Endothelial cell of umbilical vein (primary cell): ENCODE measurements around the gene MVD. TPM values are rescaled to one million over a fixed set of nuclear protein-coding genes. Genes with fewer than 3 reads are reported as not detected.

Experiments
- BruUV-seq: library from RNA; stranded (reverse); fragments of 400-500 nt; replicated peaks from 2 replicates; lab custom pipeline; 2021; lab: Mats Ljungman, UMichigan
- CTCF ChIA-PET: fragments of 300-600, 350-600 bp; sonication (Branson Sonifier 250); formaldehyde crosslinking; loops from one replicate; lab custom pipeline; 2021; ENCODE audit warnings: antibody characterized with exemption, inconsistent platforms; lab: Charles Lee
- POLR2A ChIA-PET: fragments of 300-600, 350-600 bp; sonication (Branson Sonifier 250); formaldehyde crosslinking; loops from one replicate; lab custom pipeline; 2021; ENCODE audit warnings: antibody characterized with exemption, inconsistent platforms; lab: Charles Lee
- DNase-seq: peaks from one replicate; pipeline ENCODE4 v3.0.0-alpha.2; 2011; ENCODE audit warnings: low read depth, low spot score
- FAIRE-seq: peaks from 2 replicates; lab custom pipeline; 2011; peaks lifted over from hg19 to GRCh38; lab: Jason Lieb, UNC
- H2AFZ ChIP-seq: 2 replicates; pipeline ENCODE4 v1.6.0; 2012; ENCODE audit warnings: low read depth, low read length, control low read depth, inconsistent platforms
- H3K27ac ChIP-seq: 2 replicates; pipeline ENCODE4 v1.5.1; 2011; ENCODE audit warnings: low read depth, mild to moderate bottlenecking, control low read depth, low read length, moderate library complexity; ENCODE audit not compliant: insufficient read depth
- H3K27me3 ChIP-seq, 2 experiments: 2 replicates each; pipeline versions ENCODE4 v1.6.0 to v1.6.1; 2011; ENCODE audit warnings: low read length in 2 of 2, mixed read lengths in 1 of 2; ENCODE audit not compliant: control insufficient read depth in 2 of 2, insufficient read depth in 2 of 2
- H3K36me3 ChIP-seq, 2 experiments: 2 replicates in 1 of 2; 3 replicates in 1 of 2; pipeline ENCODE4 v1.5.1; 2011; ENCODE audit warnings: low read length in 2 of 2, mild to moderate bottlenecking in 1 of 2, moderate library complexity in 1 of 2; ENCODE audit not compliant: control insufficient read depth in 2 of 2, insufficient read depth in 2 of 2; ENCODE audit errors: extremely low read depth in 1 of 2
- H3K4me1 ChIP-seq: 3 replicates; pipeline ENCODE4 v1.5.1; 2011; ENCODE audit warnings: mild to moderate bottlenecking, low read length; ENCODE audit not compliant: control insufficient read depth, insufficient read depth; ENCODE audit errors: extremely low read depth
- H3K4me2 ChIP-seq: 2 replicates; pipeline ENCODE4 v1.6.1; 2011; ENCODE audit warnings: low read length, control low read depth, mixed read lengths; ENCODE audit not compliant: insufficient read depth
- H3K4me3 ChIP-seq, 3 experiments: fragments of 200-600 bp in 1 of 3; sonication (generic), shearing (Covaris generic) in 1 of 3; replicated peaks in 1 of 3; 2 replicates each; pipeline ENCODE4 v1.5.1; 2011 to 2016; ENCODE audit warnings: control low read depth in 3 of 3, low read length in 3 of 3, mild to moderate bottlenecking in 2 of 3, inconsistent platforms in 1 of 3, low read depth in 1 of 3, moderate library complexity in 1 of 3; ENCODE audit not compliant: insufficient read depth in 1 of 3
- H3K79me2 ChIP-seq: 2 replicates; pipeline ENCODE4 v1.6.0; 2012; ENCODE audit warnings: low read length, inconsistent platforms; ENCODE audit not compliant: control insufficient read depth, insufficient read depth
- H3K9ac ChIP-seq: replicated peaks from 2 replicates; pipeline ENCODE3; 2011; ENCODE audit warnings: low read length, control low read depth; ENCODE audit not compliant: insufficient read depth; ENCODE audit errors: extremely low read depth
- H3K9me1 ChIP-seq: replicated peaks from 3 replicates; pipeline ENCODE4 v1.6.0; 2011; ENCODE audit warnings: mild to moderate bottlenecking, low read length; ENCODE audit not compliant: control insufficient read depth, insufficient read depth; ENCODE audit errors: extremely low read depth
- H3K9me3 ChIP-seq: replicated peaks from 2 replicates; pipeline ENCODE4 v1.5.1; 2012; ENCODE audit warnings: low read length, inconsistent platforms; ENCODE audit not compliant: control insufficient read depth, insufficient read depth
- H4K20me1 ChIP-seq: replicated peaks from 2 replicates; pipeline ENCODE3; 2011; ENCODE audit warnings: mild to moderate bottlenecking, low read length; ENCODE audit not compliant: control insufficient read depth, insufficient read depth; ENCODE audit errors: extremely low read depth
- EZH2 ChIP-seq: IDR thresholded peaks from 2 replicates; pipeline ENCODE4 v1.6.1; 2012; ENCODE audit warnings: borderline replicate concordance, low read depth, mild to moderate bottlenecking, moderate library complexity, low read length, inconsistent platforms; ENCODE audit not compliant: severe bottlenecking
- FOS ChIP-seq: IDR thresholded peaks from 2 replicates; pipeline ENCODE4 v1.6.1; 2011; ENCODE audit warnings: mild to moderate bottlenecking, low read length, moderate library complexity, borderline replicate concordance; ENCODE audit not compliant: insufficient read depth
- GATA2 ChIP-seq: IDR thresholded peaks from 2 replicates; pipeline ENCODE4 v1.7.0; 2011; ENCODE audit warnings: low read depth, mild to moderate bottlenecking, moderate library complexity, mixed read lengths, low read length; ENCODE audit not compliant: insufficient read length, insufficient read depth
- JUN ChIP-seq: IDR thresholded peaks from 2 replicates; pipeline ENCODE4 v1.6.1; 2011; ENCODE audit warnings: borderline replicate concordance, low read depth; ENCODE audit not compliant: insufficient read length, insufficient read depth
- MAX ChIP-seq: IDR thresholded peaks from 2 replicates; pipeline ENCODE4 v1.6.1; 2011; ENCODE audit not compliant: insufficient read depth, insufficient read length
- MYC ChIP-seq: IDR thresholded peaks from one replicate; pipeline ENCODE4 v1.6.1; 2011; ENCODE audit warnings: mild to moderate bottlenecking, low read depth, low read length
- POLR2A ChIP-seq: IDR thresholded peaks from 2 replicates; pipeline ENCODE4 v1.6.1; 2012; ENCODE audit warnings: low read depth, mild to moderate bottlenecking, control low read depth, low read length
- POLR2AphosphoS5 ChIP-seq: IDR thresholded peaks from 2 replicates; pipeline ENCODE4 v1.6.1; 2012; ENCODE audit warnings: low read depth, mild to moderate bottlenecking, control low read depth, low read length, moderate library complexity; ENCODE audit not compliant: insufficient read depth
- dilution Hi-C: fragments of 300-500 bp; cut with MboI; formaldehyde crosslinking; loops from one replicate; pipeline ENCODE4 v1.15.0; 2019; ENCODE audit warnings: low sequenced_read_pairs; ENCODE audit not compliant: extremely low pct_ligation_motif_present
- intact Hi-C: fragments of 100-400 bp; cut with micrococcal nuclease; formaldehyde crosslinking; loops from one replicate; pipeline ENCODE4 v1.10.0; 2022
- polyA plus RNA-seq, 4 experiments: library from polyadenylated mRNA; depleted of rRNA in 3 of 4; stranded (reverse) in 3 of 4; unstranded in 1 of 4; fragments of >200 nt; gene quantifications; 2 replicates each; pipeline versions ENCODE4 v1.2.1 to v1.2.3, GENCODE V29; 2011 to 2012; ENCODE audit warnings: missing spikeins in 1 of 4
- total RNA-seq: library from RNA; stranded (reverse); gene quantifications from 2 replicates; pipeline ENCODE4 v1.2.3, GENCODE V29; 2021
- TF ChIP-seq, protein P1 (sequence below), 2 donors: IDR thresholded peaks; 1 replicate in 1 of 2; 2 replicates in 1 of 2; pipeline ENCODE4 v1.5.1; 2011; ENCODE audit warnings: low read length in 2 of 2, mild to moderate bottlenecking in 2 of 2, moderate library complexity in 2 of 2, control low read depth in 1 of 2, inconsistent platforms in 1 of 2, low read depth in 1 of 2; ENCODE audit not compliant: insufficient read depth in 1 of 2; ENCODE audit errors: extremely low read depth in 1 of 2

MVD gene
- total and polyA plus RNA-seq, 2 donors (not counting 3 experiments of a cell fraction or from before 2014, with no cell fraction given): 64.4 to 142 TPM

- no peak for TF ChIP-seq POLR2A
- no peak for TF ChIP-seq MYC
- no peak for TF ChIP-seq FOS
- no peak for TF ChIP-seq GATA2
- TF ChIP-seq MAX: no peak
- TF ChIP-seq EZH2: no peak
- TF ChIP-seq, protein P1, sequence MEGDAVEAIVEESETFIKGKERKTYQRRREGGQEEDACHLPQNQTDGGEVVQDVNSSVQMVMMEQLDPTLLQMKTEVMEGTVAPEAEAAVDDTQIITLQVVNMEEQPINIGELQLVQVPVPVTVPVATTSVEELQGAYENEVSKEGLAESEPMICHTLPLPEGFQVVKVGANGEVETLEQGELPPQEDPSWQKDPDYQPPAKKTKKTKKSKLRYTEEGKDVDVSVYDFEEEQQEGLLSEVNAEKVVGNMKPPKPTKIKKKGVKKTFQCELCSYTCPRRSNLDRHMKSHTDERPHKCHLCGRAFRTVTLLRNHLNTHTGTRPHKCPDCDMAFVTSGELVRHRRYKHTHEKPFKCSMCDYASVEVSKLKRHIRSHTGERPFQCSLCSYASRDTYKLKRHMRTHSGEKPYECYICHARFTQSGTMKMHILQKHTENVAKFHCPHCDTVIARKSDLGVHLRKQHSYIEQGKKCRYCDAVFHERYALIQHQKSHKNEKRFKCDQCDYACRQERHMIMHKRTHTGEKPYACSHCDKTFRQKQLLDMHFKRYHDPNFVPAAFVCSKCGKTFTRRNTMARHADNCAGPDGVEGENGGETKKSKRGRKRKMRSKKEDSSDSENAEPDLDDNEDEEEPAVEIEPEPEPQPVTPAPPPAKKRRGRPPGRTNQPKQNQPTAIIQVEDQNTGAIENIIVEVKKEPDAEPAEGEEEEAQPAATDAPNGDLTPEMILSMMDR (IDR thresholded peaks at IDR 0.05; ENCODE audit: extremely low read depth in 1 of 2, insufficient read depth in 1 of 2, low read depth in 1 of 2, low read length in 2 of 2): no peak
- TF ChIP-seq POLR2AphosphoS5: no peak
- no peak for TF ChIP-seq JUN
- intact Hi-C loops: loop anchor here (2.0 kb wide), 1 partner anchor 27 kb away; the partner anchor contains the start of gene MVD
- H2AFZ ChIP-seq: no peak overlapping the region
- H3K4me2 ChIP-seq: no peak overlapping the region
- ChIA-PET POLR2A (no interaction called here), CTCF (interaction anchor here (1.3 kb wide), 1 partner anchor 49 kb away, joined by 3 read pairs; no protein-coding TSS in a partner anchor)
- H3K27me3 ChIP-seq: peaks cover 9 to 19% of the 10 kb centered on the region in 2 experiments
- no peak for FAIRE-seq
- H3K9me3 ChIP-seq: no peaks in the 10 kb centered on the region
- dilution Hi-C loops: no loop called here
- DNase-seq: no peak
- H3K9ac ChIP-seq: no peak overlapping the region
- no peak overlapping the region for H3K27ac ChIP-seq
- H3K36me3 ChIP-seq: no peaks in the 10 kb centered on the region
- H3K79me2 ChIP-seq: no peaks in the 10 kb centered on the region
- peaks cover 8% of the 10 kb centered on the region for H3K4me1 ChIP-seq
- H3K4me3 ChIP-seq: no peak overlapping the region
- no TSS peak for BruUV-seq
- H4K20me1 ChIP-seq: no peaks in the 10 kb centered on the region
- H3K9me1 ChIP-seq: no peaks in the 10 kb centered on the region
Measured at GRCh38 chr16:88635671-88636319, 27.1 kb downstream of the MVD start.
